Measurements from ENCODE around the gene CXCR4.

CXCR4 gene

GRCh38 chr2:136149011-136149410, 31.1 kb upstream of the CXCR4 start:
- no peak overlapping the region for H3K9ac ChIP-seq (ENCODE audit: low read depth, low read length)
- no peak overlapping the region for H2AFZ ChIP-seq (ENCODE audit: low read depth, low read length)
- no peaks in the 10 kb centered on the region for H3K36me3 ChIP-seq (ENCODE audit: insufficient read depth, low read length)
- no peak overlapping the region for H3K4me2 ChIP-seq (ENCODE audit: insufficient read depth, low read length)
- no peak overlapping the region for H3K4me3 ChIP-seq (ENCODE audit: low read depth in 1 of 2, low read length in 2 of 2)
- no peak for DNase-seq
- H3K27me3 ChIP-seq (ENCODE audit: insufficient read depth, low read length, poor library complexity), result no peaks in the 10 kb centered on the region
- H3K27ac ChIP-seq (ENCODE audit: low read length), result no peak overlapping the region
- H3K79me2 ChIP-seq (ENCODE audit: insufficient read depth, low read length), result no peaks in the 10 kb centered on the region
- H3K9me3 ChIP-seq (ENCODE audit: insufficient read depth, low read length, severe bottlenecking), result no peaks in the 10 kb centered on the region
- H3K4me1 ChIP-seq (ENCODE audit: insufficient read depth, low read length), result no peaks in the 10 kb centered on the region
- no peaks in the 10 kb centered on the region for H4K20me1 ChIP-seq (ENCODE audit: insufficient read depth, low read length)
- ATAC-seq (ENCODE audit: insufficient read depth, low read depth), result no peak
- TF ChIP-seq CTCF (IDR thresholded peaks at IDR 0.05; ENCODE audit: borderline replicate concordance, extremely low read depth, low read length, poor library complexity, severe bottlenecking), result no peak
- TF ChIP-seq EZH2 (IDR thresholded peaks at IDR 0.05; ENCODE audit: borderline replicate concordance, low read depth, low read length, severe bottlenecking), result no peak

- DNase-seq, result no peak
- H3K27me3 ChIP-seq (ENCODE audit: insufficient read depth, low read length, poor library complexity), result no peaks in the 10 kb centered on the region
- H3K4me2 ChIP-seq (ENCODE audit: insufficient read depth, low read length), result no peak overlapping the region
- no peak overlapping the region for H3K9ac ChIP-seq (ENCODE audit: low read depth, low read length)
- no peak overlapping the region for H3K27ac ChIP-seq (ENCODE audit: low read length)
- no peaks in the 10 kb centered on the region for H3K79me2 ChIP-seq (ENCODE audit: insufficient read depth, low read length)
- no peaks in the 10 kb centered on the region for H3K9me3 ChIP-seq (ENCODE audit: insufficient read depth, low read length, severe bottlenecking)
- no peak overlapping the region for H2AFZ ChIP-seq (ENCODE audit: low read depth, low read length)
- H4K20me1 ChIP-seq (ENCODE audit: insufficient read depth, low read length), result no peaks in the 10 kb centered on the region
- H3K36me3 ChIP-seq (ENCODE audit: insufficient read depth, low read length), result no peaks in the 10 kb centered on the region
- H3K4me3 ChIP-seq (ENCODE audit: low read depth in 1 of 2, low read length in 2 of 2), result no peak overlapping the region
- ATAC-seq (ENCODE audit: insufficient read depth, low read depth), result no peak
- no peaks in the 10 kb centered on the region for H3K4me1 ChIP-seq (ENCODE audit: insufficient read depth, low read length)
- no peak for TF ChIP-seq CTCF (IDR thresholded peaks at IDR 0.05; ENCODE audit: borderline replicate concordance, extremely low read depth, low read length, poor library complexity, severe bottlenecking)
- TF ChIP-seq EZH2 (IDR thresholded peaks at IDR 0.05; ENCODE audit: borderline replicate concordance, low read depth, low read length, severe bottlenecking), result no peak
These were observed 28.6 kb upstream of the CXCR4 start for GRCh38 chr2:136146564-136146963.

GRCh38 chr2:136143603-136144451, 25.9 kb upstream of the CXCR4 start:
- no peaks in the 10 kb centered on the region for H4K20me1 ChIP-seq (ENCODE audit: insufficient read depth, low read length)
- no peaks in the 10 kb centered on the region for H3K9me3 ChIP-seq (ENCODE audit: insufficient read depth, low read length, severe bottlenecking)
- H3K27ac ChIP-seq (ENCODE audit: low read length), result no peak overlapping the region
- ATAC-seq (ENCODE audit: insufficient read depth, low read depth) (no peak), DNase-seq (no peak)
- no peaks in the 10 kb centered on the region for H3K27me3 ChIP-seq (ENCODE audit: insufficient read depth, low read length, poor library complexity)
- H3K4me3 ChIP-seq (ENCODE audit: low read depth in 1 of 2, low read length in 2 of 2), result no peak overlapping the region
- no peaks in the 10 kb centered on the region for H3K79me2 ChIP-seq (ENCODE audit: insufficient read depth, low read length)
- H3K4me2 ChIP-seq (ENCODE audit: insufficient read depth, low read length), result no peak overlapping the region
- no peak overlapping the region for H2AFZ ChIP-seq (ENCODE audit: low read depth, low read length)
- H3K9ac ChIP-seq (ENCODE audit: low read depth, low read length), result no peak overlapping the region
- H3K36me3 ChIP-seq (ENCODE audit: insufficient read depth, low read length), result no peaks in the 10 kb centered on the region
- TF ChIP-seq CTCF (IDR thresholded peaks at IDR 0.05; ENCODE audit: borderline replicate concordance, extremely low read depth, low read length, poor library complexity, severe bottlenecking), result no peak
- no peak for TF ChIP-seq EZH2 (IDR thresholded peaks at IDR 0.05; ENCODE audit: borderline replicate concordance, low read depth, low read length, severe bottlenecking)
- H3K4me1 ChIP-seq (ENCODE audit: insufficient read depth, low read length), result no peaks in the 10 kb centered on the region

Measured in DND-41 (cell line).